Right renal cortex interstitium (tissue), 3 donors: ENCODE results near the gene USB1. TPM values are rescaled to one million over a fixed set of nuclear protein-coding genes. Genes with fewer than 3 reads are reported as not detected.
"Not testable (repeated sequence)": the region's sequence is repeated elsewhere in the genome, so short reads cannot be mapped to it uniquely, and the experiment has no call there.

Experiments
- DNase-seq, 3 donors: peaks; one replicate each; pipeline ENCODE4 v3.0.0-alpha.2; 2013; ENCODE audit warnings: low read depth in 3 of 3, low spot score in 2 of 3
- polyA plus RNA-seq, 3 donors: library from polyadenylated mRNA; unstranded; fragments of 120-200 nt; gene quantifications; one replicate each; pipeline ENCODE4 v1.2.1, GENCODE V29; 2013; ENCODE audit not compliant: insufficient read length in 3 of 3

USB1 gene
- polyA plus RNA-seq, 3 donors, result 20.9 to 22.3 (median 21.0) TPM

DNA sequence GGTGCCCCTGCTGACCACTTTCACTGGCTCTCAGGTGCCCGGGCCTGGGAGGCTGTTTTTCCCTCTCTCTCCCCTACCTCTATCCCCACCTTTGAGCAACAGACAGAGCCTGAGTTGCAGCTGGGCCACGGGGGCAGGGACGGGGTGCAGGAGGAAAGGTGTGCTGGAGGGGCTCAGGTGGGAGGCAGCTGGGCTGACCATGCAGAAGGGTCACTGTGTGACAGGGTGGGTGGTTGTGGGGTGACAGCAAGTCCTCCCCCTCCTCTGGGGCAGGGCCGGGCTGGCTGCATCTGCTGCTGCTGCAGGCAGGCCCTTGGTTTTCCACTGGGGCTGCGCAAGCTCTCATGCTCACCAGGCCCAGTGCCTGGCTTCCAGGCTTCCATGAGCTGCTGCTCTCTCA, 7.3 kb upstream of the USB1 start:
- DNase-seq, result no peak

DNA sequence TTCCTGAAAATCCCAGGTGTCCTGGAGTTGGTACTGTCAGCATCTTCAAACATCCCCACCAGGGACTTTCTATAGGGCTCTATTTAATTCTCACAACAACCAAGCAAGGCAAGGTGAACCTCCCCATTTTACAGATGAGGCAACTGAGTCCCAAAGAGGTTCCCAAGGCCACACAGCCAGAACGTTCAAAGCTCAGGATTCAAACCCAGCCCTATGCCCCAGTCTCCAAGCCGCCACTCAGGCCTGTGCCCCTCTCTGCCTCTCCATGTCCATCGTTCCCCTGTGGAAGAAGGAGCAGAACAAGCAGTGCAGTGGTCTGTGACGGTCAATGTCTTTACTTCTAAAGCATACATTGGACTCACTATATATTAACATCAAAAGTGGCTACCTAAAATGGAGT, 6.8 kb upstream of the USB1 start:
- no peak for DNase-seq

GRCh38 chr16:57994778-57995177, 6.4 kb upstream of the USB1 start:
- DNase-seq, result no peak

DNA sequence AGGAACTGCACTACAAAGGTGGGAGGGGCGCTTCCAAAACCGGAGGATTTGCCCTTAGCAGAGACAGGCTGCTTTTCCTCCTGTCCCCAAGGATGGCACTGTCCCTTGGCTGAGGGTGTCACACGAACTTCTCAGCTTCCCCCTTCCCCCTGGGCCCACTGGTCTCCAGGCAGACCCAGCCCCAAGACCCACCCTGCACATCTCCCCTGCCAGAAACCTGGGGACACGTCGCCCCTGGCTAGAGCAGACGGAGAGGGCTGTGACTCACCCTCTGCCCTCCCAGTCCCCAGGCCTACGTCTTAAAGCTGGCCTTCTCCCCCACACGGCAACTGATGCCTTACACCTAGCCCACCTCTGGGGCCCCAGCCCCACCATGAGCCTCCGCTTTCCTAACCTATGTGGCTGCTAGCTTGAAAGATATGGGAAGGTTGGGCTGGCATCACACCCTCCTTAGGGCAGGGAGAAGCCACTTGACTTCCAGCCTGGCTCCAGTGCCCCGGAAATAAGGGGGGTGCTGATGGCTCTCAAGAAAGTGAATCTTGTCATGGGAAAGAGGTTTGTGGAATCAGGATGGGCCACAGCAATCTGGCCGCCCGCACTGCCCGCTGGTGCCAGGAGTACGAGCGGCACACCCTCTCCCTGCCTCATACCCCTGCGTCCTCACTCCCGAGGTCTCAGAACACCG, 5.3 kb upstream of the USB1 start:
- DNase-seq, result no peak

DNA sequence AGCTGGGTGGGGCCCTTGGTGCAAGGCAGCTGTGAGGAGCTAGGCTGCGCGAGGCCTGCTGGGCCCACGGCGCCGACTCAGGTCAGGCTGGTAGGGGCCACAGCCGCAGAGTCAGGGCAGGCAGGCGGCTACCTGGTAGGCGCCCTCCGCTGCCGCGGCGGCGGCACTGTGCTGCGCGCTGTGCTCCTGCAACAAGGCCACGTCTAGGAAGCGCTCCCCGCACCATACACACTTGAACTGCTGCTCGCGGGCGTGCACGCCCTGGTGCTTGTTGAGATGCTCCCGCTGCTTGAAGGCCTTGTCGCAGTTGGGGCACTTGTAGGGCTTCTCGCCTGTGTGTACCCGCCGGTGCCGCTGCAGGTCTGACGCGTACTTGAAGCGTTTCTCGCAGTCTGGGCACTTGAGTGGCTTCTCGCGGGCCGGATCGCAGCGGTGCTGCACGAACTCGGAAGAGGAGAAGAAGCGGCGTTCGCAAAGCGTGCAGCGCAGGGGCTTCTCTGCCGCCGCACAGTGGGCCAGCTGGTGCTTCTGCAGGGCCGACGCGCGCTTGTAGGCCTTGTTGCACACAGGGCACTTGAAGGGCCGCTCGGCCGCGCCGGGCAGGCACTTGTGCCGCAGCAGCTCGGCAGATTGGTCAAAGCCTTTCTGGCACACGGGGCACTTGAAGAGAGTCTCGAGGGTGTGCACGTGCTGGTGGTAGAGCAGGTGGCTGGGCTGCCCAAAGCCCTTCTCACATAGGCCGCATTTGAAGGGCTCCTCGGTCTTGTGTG, 4.6 kb upstream of the USB1 start:
- no peak for DNase-seq

DNA sequence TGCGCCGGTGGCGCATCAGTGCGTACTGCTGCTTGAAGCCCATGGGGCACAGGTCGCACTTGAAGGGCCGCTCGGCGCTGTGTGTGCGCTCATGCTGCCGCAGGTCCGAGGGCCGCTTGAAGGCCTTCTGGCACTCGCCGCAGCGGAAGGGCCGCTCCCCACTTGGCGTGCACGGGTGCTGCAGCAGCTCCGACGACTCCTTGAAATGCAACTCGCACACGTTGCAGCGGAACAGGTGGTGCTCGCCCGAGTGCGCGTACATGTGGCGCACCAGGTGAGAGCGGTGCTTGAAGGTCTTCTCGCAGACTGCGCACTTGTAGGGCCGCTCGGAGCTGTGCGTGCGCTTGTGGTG, 4.1 kb upstream of the USB1 start:
- no peak for DNase-seq

DNA sequence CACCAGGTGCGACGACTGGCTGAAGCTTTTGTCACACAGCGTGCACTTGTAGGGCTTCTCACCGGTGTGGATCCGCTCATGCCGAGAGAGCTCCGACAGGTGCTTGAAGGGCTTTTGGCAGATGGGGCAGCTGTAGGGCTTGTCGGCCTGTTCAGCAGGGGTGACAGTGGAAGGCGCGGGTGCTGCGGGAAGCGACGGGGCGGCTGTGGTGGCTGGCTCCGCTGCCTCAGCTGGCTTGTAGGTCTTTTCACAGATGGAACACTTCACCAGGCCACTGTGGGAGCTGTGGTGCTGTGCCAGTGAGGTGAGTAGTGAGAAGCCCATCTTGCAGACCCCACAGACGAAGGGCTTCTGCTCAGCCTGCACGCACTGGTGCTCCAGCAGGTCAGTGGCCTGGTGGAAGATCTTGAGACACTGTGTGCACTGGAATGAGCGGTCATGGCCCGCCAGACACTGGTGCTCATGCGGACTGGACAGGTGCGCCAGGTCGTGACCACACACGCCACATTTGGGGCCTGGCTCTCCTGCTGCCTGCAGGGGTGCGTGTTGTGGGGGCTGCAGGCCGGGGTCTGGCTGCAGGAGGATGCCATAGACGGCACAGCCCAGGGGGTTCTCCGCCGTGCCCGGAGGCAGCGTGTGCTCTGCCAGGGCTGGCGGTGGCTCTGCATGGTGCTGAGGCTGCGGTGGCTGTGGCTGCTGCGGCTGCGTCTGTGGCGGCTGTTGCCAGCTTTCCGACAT, 3.5 kb upstream of the USB1 start:
- DNase-seq, result no peak

DNA sequence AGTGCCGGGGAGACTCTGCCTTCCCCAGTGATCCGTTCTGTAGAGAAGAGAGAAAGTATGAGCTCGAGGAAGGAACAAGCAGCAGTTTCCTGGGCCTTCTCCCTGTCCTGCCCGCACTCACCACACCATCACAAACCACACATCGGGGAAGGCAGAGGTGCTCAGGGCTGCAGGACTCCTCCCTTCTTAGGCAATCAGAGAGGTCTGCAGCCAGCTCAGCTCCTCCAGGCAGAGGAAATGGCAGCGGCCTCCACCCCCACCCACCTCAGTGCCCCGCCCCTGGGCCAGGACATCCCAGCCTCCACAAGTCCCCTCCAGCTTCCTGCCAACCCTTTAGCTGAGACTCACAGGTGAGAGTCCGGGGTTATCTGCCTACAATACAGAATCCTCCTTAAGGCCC, 2.7 kb upstream of the USB1 start:
- DNase-seq, result no peak

DNA sequence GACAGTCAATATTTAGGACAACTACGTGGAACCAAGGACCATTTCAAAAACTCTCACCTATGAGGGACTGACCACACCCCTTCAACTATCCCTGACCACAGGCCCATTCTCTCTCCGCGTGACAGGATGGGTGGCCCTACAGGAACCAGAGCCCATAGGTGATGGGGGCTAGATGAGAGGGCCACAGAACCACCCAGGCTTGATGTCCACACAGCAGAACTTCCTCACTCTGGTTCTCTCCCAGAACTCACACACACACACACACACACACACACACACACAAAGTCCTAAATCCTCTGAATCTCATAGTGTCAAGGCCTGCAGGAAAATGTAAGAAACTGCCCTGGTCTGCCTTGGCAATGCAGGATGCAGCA, 2.2 kb upstream of the USB1 start:
- DNase-seq, result no peak

DNA sequence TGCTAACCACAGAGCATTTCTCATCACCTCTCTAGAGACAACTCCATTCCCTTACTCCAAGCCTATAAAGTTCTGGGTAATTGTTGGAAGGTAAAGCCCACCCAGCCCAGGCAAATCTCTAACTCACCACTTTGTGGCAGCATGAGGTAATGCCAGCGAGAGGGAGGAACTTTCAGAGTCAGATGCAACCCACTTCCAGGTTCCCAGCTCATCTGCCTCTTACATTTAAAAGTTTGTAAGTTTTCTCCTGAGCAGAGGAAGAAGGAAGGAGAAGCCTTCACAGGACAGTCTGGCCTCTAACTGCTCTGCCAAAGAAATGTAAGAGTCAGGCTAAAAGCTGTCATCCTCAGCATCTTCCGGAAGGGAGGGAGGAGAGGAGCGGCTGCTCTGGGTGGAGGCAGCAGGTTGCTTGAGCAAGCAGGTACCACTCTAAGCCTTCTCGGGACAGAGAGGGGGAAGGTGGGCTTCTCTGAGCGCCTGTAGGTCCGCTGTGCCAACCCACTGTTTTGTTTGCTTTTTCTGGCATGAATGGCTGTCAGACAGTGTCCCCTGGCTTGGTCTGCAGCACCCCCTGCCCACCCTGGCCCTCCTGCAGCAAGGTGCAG, 1.7 kb upstream of the USB1 start:
- DNase-seq, result no peak

- no peak for DNase-seq
Measured at GRCh38 chr16:57999971-58000705, 1.1 kb upstream of the USB1 start, which contains the start of gene ZNF319. Gene ZNF319 (minus strand): TSS chr16:58000672. CDS start chr16:57998265, 2,407 bp downstream.

DNA sequence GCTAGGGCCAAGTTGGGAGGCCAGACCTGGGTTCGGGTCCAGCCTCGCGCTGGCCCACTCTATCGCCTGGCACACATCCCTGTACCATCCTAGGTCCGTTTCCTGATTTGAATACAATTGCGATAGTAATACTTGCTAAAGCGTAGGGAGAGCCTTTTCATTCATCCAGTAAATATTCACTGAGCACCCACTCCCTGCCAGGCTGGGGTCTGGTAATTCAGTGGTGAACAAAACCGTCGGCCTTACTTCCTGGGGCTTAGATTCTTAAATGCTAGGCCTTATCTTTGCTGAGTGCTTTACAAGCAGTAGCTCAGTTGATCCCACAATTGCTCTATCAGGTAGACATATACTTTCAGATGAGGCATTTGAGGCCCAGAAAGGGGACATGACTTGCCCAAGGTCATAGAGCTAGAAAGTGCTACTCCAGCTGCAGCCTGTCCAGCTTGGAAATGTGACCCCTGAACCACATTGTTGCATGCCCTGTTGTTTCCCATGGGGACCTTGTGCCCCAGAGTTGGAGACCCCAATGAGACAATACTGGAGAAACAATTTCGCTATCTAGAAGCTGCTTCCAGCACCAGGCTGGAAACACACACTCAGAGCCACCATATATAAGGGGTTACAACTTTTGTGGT, 691 bp downstream of the USB1 start:
- no peak for DNase-seq

GRCh38 chr16:58002416-58002800, 1.2 kb downstream of the USB1 start:
- no peak for DNase-seq

- no peak for DNase-seq
Measured at GRCh38 chr16:58002936-58003335, 1.7 kb downstream of the USB1 start.

- not testable (repeated sequence) for DNase-seq
Measured at GRCh38 chr16:58004736-58005135, 3.5 kb downstream of the USB1 start.

- DNase-seq, result no peak
Measured at GRCh38 chr16:58009856-58010416, 8.7 kb downstream of the USB1 start.

GRCh38 chr16:58010886-58011285, 9.7 kb downstream of the USB1 start:
- DNase-seq, result no peak

DNA sequence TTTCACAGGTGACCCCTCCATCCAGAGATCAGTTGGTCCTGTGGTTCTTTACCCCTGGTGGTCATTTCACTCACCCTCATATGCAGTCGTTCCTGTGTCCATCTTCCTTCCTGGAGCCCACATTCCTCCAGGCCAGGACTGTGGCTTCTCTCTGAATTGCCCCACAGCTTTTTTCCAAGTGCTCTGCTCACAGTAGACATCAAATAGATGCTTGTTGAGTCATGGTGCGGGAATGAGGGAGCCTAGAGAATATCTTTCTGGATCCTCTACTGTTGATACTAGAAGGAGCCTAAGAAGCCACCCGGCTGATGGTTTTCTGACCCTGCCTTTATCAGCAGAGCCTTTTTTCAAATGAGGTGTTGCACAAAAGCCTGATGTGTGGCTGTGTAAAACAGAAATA, 10.4 kb downstream of the USB1 start:
- DNase-seq, result no peak

GRCh38 chr16:58012481-58012880, 11.3 kb downstream of the USB1 start:
- DNase-seq, result no peak
